Esophagus muscularis mucosa (tissue), 4 donors: ENCODE data around the gene TLR6. TPM values are rescaled to one million over a fixed set of nuclear protein-coding genes. Genes with fewer than 3 reads are reported as not detected.

Experiments
- DNase-seq: peaks from one replicate; pipeline ENCODE4 v3.0.0-alpha.2; 2017; ENCODE audit errors: extremely low spot score
- H3K27ac ChIP-seq, 4 donors: fragments of 200-600 bp; sonication (generic); replicated peaks in 1 of 4; 1 replicate in 3 of 4; 2 replicates in 1 of 4; pipeline ENCODE4 v1.5.1; 2016 to 2019; ENCODE audit warnings: mild to moderate bottlenecking in 1 of 4
- H3K27me3 ChIP-seq, 4 donors: fragments of 200-600 bp; sonication (generic); one replicate each; pipeline versions ENCODE4 v1.5.1 to v1.6.0; 2016 to 2019
- H3K36me3 ChIP-seq, 4 donors: fragments of 200-600 bp; sonication (generic); one replicate each; pipeline ENCODE4 v1.5.1; 2016 to 2019
- H3K4me1 ChIP-seq, 4 donors: fragments of 200-600 bp; sonication (generic); one replicate each; pipeline ENCODE4 v1.5.1; 2016 to 2019
- H3K4me3 ChIP-seq, 4 donors: fragments of 200-600 bp; sonication (generic); 1 replicate in 2 of 4; 2 replicates in 2 of 4; pipeline ENCODE4 v1.5.1; 2016 to 2019; ENCODE audit warnings: mild to moderate bottlenecking in 4 of 4, moderate library complexity in 1 of 4
- H3K9me3 ChIP-seq, 4 donors: fragments of 200-600 bp; sonication (generic); 1 replicate in 3 of 4; 2 replicates in 1 of 4; pipeline ENCODE4 v1.5.1; 2016 to 2019
- CTCF ChIP-seq, 3 experiments: fragments of 200-600 bp in 2 of 3; fragments of 450-650 bp in 1 of 3; sonication (generic) in 2 of 3; IDR thresholded peaks; one replicate each; pipeline ENCODE4 v1.5.1; 2017 to 2019; ENCODE audit warnings: antibody characterized with exemption in 3 of 3, mild to moderate bottlenecking in 2 of 3, moderate library complexity in 1 of 3
- EP300 ChIP-seq: sonication (generic); formaldehyde crosslinking; IDR thresholded peaks from one replicate; pipeline ENCODE4 v1.6.1; 2017; ENCODE audit warnings: antibody characterized with exemption
- POLR2A ChIP-seq: fragments of 450-650 bp; IDR thresholded peaks from one replicate; pipeline ENCODE4 v1.6.1; 2017; ENCODE audit warnings: antibody characterized with exemption, moderate library complexity, mild to moderate bottlenecking, low read depth
- POLR2AphosphoS5 ChIP-seq, 2 donors: sonication (generic); formaldehyde crosslinking; IDR thresholded peaks; one replicate each; pipeline ENCODE4 v1.6.1; 2017; ENCODE audit warnings: antibody characterized with exemption in 2 of 2
- WGBS: methylation state at CpG from one replicate; pipeline ENCODE4 v1.1.5; 2018; 5-methylcytosine and 5-hydroxymethylcytosine counted together
- intact Hi-C: fragments of 100-400 bp; cut with DNase I; formaldehyde crosslinking; loops from one replicate; pipeline ENCODE4 v1.15.1; 2023
- total RNA-seq, 4 donors: library from RNA; depleted of rRNA; stranded (reverse); fragments of >200 nt; gene quantifications; one replicate each; pipeline versions ENCODE4 v1.1.0 to v1.2.1, GENCODE V29; 2016

Gene TLR6
- total RNA-seq, 4 donors from 2014 or later, result 1.1 to 1.8 (median 1.7) TPM

DNA sequence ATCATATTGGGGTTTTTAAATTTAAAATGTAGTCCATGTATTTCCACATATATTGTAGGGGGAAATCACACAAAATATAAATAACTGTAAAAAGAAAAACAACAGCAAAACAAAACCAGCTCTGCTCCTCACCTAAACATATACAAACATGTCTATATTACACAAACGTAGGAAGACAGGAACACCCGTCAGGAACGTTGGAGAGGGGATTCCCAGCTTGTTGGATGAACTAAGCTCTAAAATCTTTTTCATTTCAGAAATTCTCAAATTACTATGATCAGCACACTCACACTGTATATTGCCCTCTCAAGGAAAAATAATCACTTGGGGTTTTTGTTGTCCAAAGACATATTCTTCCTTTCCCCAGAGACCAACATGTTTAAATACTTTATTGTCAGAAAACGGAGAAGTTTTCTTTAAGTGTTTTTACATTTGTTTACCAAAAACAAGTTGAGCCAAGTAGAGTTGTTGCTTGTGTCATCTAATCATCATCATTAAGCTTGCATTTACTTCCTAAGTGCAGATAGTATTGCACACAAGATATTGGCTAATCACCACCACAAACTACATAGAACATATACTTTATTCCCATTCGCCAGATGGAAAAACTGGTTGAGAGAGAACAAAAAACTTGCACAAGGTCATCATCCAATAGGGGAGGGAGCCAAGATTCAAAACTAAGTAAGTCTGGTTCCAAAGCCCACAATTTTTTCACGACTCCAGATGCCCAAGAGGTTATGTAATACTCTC, 71.4 kb downstream of the TLR6 start:
- 65% methylated on average over 6 of the region's 6 CpGs for WGBS
- Histone ChIP-seq H3K27ac (no peak overlapping the region), H3K9me3 (no peaks in the 10 kb centered on the region), H3K36me3 (no peaks in the 10 kb centered on the region), H3K4me3 (no peak overlapping the region), H3K27me3 (no peaks in the 10 kb centered on the region), H3K4me1 (no peaks in the 10 kb centered on the region)
- DNase-seq, result no peak
- intact Hi-C loops, result no loop called here
- TF ChIP-seq CTCF (IDR thresholded peaks at IDR 0.05) (no peak), POLR2AphosphoS5 (IDR thresholded peaks at IDR 0.05) (no peak), POLR2A (no peak), EP300 (no peak)

DNA sequence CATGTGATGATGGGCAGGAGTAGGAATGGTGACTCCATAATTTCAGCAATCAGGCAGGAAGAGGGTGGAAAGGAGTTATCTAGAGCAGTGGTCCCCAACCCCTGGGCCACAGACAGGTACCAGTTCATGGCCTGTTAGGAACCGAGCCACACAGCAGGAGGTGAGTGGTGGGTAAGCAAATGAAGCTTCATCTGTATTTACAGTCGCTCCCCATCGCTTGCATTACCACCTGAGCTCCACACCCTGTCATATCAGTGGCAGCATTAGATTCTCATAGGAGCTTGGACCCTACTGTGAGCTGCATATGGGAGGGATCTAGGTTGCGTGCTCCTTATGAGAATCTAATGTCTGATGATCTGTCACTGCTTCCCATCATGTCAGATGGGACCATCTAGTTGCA, 72.5 kb downstream of the TLR6 start:
- H3K4me3 ChIP-seq, result no peak overlapping the region
- TF ChIP-seq POLR2A (no peak), POLR2AphosphoS5 (IDR thresholded peaks at IDR 0.05) (no peak), EP300 (no peak), CTCF (IDR thresholded peaks at IDR 0.05) (no peak)
- H3K4me1 ChIP-seq, result no peaks in the 10 kb centered on the region
- DNase-seq, result no peak
- 100% methylated on average over 3 of the region's 4 CpGs for WGBS
- no peaks in the 10 kb centered on the region for H3K36me3 ChIP-seq
- H3K27ac ChIP-seq, result no peak overlapping the region
- intact Hi-C loops, result no loop called here
- H3K9me3 ChIP-seq, result no peaks in the 10 kb centered on the region
- no peaks in the 10 kb centered on the region for H3K27me3 ChIP-seq

GRCh38 chr4:38783109-38783460, 73.5 kb downstream of the TLR6 start:
- H3K4me3 ChIP-seq, result no peak overlapping the region
- H3K27me3 ChIP-seq, result no peaks in the 10 kb centered on the region
- H3K4me1 ChIP-seq, result no peaks in the 10 kb centered on the region
- TF ChIP-seq POLR2AphosphoS5 (IDR thresholded peaks at IDR 0.05), result no peak
- TF ChIP-seq POLR2A, result no peak
- intact Hi-C loops, result loop anchor here (1.0 kb wide), 1 partner anchor 24 kb away; no protein-coding TSS in a partner anchor
- WGBS, result 87% methylated on average over 8 of the region's 8 CpGs
- DNase-seq, result no peak
- no peak overlapping the region for H3K27ac ChIP-seq
- H3K9me3 ChIP-seq, result no peaks in the 10 kb centered on the region
- no peaks in the 10 kb centered on the region for H3K36me3 ChIP-seq

DNA sequence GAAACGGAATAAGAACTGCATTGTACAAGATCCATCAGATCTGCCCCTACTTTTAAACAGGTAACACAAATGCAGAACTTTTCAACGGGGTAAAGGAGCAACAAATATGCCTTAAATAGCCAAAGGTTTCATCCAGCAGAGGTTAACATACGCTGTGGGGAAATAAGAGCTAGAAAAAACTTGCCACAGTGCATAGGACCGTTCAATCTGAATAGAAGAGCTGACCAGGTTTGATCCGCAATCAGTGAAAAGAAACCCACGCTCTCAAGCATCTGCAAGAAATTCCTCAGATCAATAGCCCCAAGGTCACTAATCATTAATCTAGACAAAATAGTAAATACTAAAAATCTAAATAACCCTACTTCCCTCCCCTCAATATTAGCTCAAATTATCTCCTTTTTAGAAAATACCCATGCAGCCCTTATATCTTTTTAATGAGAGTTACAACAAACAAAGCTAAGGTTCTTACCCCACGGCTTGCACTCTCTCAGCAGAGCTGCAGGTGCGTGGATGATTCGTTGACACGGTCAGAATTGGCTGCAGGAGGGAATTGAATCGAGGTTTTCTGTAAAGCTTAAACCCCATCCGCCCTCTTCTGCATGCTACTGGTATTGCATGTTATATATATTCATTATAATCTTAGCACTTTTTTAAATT, 74.0 kb downstream of the TLR6 start, which contains the start of gene TLR10:
Gene TLR10 (minus strand): TSS at position 539 of the 657 bp plus-strand sequence. CDS start 7,400 bp downstream, outside the sequence.
- no peaks in the 10 kb centered on the region for H3K36me3 ChIP-seq
- intact Hi-C loops, result loop anchor here (1.0 kb wide), 1 partner anchor 23 kb away; no protein-coding TSS in a partner anchor
- H3K4me1 ChIP-seq, result no peaks in the 10 kb centered on the region
- TF ChIP-seq POLR2AphosphoS5 (IDR thresholded peaks at IDR 0.05) (no peak), EP300 (no peak), CTCF (IDR thresholded peaks at IDR 0.05) (peak; percentile 70 to 73 (median 72)), POLR2A (no peak)
- WGBS, result 39% methylated on average over 12 of the region's 12 CpGs
- H3K4me3 ChIP-seq, result no peak within 1 kb of the TSS
- no peaks in the 10 kb centered on the region for H3K9me3 ChIP-seq
- no peak for DNase-seq
- H3K27me3 ChIP-seq, result no peaks in the 10 kb centered on the region
- no peak within 1 kb of the TSS for H3K27ac ChIP-seq

DNA sequence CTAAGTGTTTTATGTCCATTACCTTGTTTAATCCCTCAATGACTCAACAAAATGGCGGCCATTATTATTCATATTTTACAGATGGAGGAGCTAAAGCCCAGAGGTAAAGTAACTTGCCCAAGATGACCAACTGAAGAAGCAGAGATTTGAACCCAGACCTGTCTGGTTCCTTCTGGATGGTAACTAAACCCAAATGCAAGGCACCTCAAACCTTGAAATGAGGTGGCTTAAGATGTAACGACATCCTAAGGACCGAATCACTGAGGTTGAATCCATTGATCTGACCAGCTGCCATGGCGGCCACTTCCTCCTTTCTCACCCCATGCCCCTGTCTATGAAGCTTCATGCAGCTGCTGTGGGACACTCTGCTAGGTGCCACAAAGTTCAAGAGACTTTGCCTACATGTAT, 74.8 kb downstream of the TLR6 start:
- H3K27ac ChIP-seq, result no peak overlapping the region
- intact Hi-C loops, result no loop called here
- WGBS, result 99% methylated on average over 4 of the region's 4 CpGs

More for the DNA sequence above, 74.8 kb downstream of the TLR6 start:
- Histone ChIP-seq H3K9me3 (no peaks in the 10 kb centered on the region), H3K4me3 (no peak overlapping the region), H3K4me1 (no peaks in the 10 kb centered on the region), H3K36me3 (no peaks in the 10 kb centered on the region), H3K27me3 (no peaks in the 10 kb centered on the region)
- TF ChIP-seq CTCF (IDR thresholded peaks at IDR 0.05) (no peak), EP300 (no peak), POLR2AphosphoS5 (IDR thresholded peaks at IDR 0.05) (no peak), POLR2A (no peak)
- DNase-seq, result no peak
